Body of pancreas (tissue), 4 donors: ENCODE measurements around the gene RPAIN.

Experiments
- POLR2A ChIP-seq, 3 donors: fragments of 450-650 bp; IDR thresholded peaks; one replicate each; pipeline ENCODE4 v1.6.1; 2016; ENCODE audit warnings: antibody characterized with exemption in 3 of 3, mild to moderate bottlenecking in 2 of 3
- TF ChIP-seq, protein P1 (sequence below), 7 experiments: fragments of 450-650 bp in 4 of 7; fragments of 200-600 bp in 3 of 7; sonication (generic) in 3 of 7; IDR thresholded peaks; one replicate each; pipeline ENCODE4 v1.5.1; 2016 to 2019; ENCODE audit warnings: antibody characterized with exemption in 7 of 7

DNA sequence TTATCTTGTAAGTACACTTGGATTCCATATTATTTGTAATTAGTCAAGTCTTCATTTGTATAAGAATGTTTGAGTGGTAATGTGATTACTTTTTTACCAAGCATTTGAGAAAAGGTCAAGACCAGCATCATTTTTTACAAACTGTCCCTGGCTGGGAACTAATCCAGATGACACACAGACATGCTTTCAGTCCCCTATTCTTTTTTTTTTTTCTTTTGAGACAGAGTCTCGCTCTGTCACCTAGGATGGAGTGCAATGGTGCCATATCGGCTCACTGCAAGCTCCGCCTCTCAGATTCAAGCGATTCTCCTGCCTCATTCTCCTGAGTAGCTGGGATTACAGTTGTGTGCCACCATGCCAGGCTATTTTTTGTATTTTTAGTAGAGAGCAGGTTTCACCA is 61.5 kb downstream of the RPAIN start:
- TF ChIP-seq, protein P1, sequence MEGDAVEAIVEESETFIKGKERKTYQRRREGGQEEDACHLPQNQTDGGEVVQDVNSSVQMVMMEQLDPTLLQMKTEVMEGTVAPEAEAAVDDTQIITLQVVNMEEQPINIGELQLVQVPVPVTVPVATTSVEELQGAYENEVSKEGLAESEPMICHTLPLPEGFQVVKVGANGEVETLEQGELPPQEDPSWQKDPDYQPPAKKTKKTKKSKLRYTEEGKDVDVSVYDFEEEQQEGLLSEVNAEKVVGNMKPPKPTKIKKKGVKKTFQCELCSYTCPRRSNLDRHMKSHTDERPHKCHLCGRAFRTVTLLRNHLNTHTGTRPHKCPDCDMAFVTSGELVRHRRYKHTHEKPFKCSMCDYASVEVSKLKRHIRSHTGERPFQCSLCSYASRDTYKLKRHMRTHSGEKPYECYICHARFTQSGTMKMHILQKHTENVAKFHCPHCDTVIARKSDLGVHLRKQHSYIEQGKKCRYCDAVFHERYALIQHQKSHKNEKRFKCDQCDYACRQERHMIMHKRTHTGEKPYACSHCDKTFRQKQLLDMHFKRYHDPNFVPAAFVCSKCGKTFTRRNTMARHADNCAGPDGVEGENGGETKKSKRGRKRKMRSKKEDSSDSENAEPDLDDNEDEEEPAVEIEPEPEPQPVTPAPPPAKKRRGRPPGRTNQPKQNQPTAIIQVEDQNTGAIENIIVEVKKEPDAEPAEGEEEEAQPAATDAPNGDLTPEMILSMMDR (IDR thresholded peaks at IDR 0.05) = no peak
- TF ChIP-seq POLR2A (IDR thresholded peaks at IDR 0.05) = no peak
